Natural killer cell treated with Interleukin-12 subunit alpha and Interleukin-12 subunit beta and Interleukin-15 and Interleukin-18, amount 100 ng/mL, for 72 hours (primary cell): Measurements from ENCODE around the gene RECK. TPM values are rescaled to one million over a fixed set of nuclear protein-coding genes. Genes with fewer than 3 reads are reported as not detected.
A peak's percentile ranks its signal among the peaks of the same experiment; 100 is the strongest.
"Not testable (repeated sequence)": the region's sequence is repeated elsewhere in the genome, so short reads cannot be mapped to it uniquely, and the experiment has no call there.

Experiments
- ATAC-seq, 2 donors: fragments of 150-1000 bp; cut with Tn5 transposase in 1 of 2; sonication (Bioruptor Pico), chemical (Tn5 transposase) in 1 of 2; 2 replicates each; pipeline ENCODE4 v1.10.0; 2021
- DNase-seq: peaks from one replicate; pipeline ENCODE4 v3.0.0; 2022; ENCODE audit warnings: low spot score
- H3K27ac Mint-ChIP-seq, 2 donors: 1 replicate in 1 of 2; 2 replicates in 1 of 2; pipeline ENCODE4 v1.8.0; 2022; ENCODE audit warnings: mixed read lengths in 2 of 2, mild to moderate bottlenecking in 1 of 2, moderate library complexity in 1 of 2
- H3K27me3 Mint-ChIP-seq, 2 donors: 1 replicate in 1 of 2; 2 replicates in 1 of 2; pipeline ENCODE4 v1.8.0; 2022; ENCODE audit warnings: mixed read lengths in 2 of 2
- H3K36me3 Mint-ChIP-seq: one replicate; pipeline ENCODE4 v1.8.0; 2022; ENCODE audit warnings: mixed read lengths
- H3K4me1 Mint-ChIP-seq, 2 donors: 1 replicate in 1 of 2; 2 replicates in 1 of 2; pipeline ENCODE4 v1.8.0; 2022; ENCODE audit warnings: low read depth in 2 of 2, mixed read lengths in 2 of 2, mild to moderate bottlenecking in 1 of 2
- H3K4me3 Mint-ChIP-seq: one replicate; pipeline ENCODE4 v1.8.0; 2022; ENCODE audit warnings: mixed read lengths
- H3K9me3 Mint-ChIP-seq: 2 replicates; pipeline ENCODE4 v1.8.0; 2022; ENCODE audit warnings: mixed read lengths
- total RNA-seq, 2 donors: library from RNA; stranded (reverse); gene quantifications; one replicate each; pipeline ENCODE4 v1.2.3, GENCODE V29; 2022

The RECK gene
- total RNA-seq, 2 donors from 2014 or later = 4.0 to 7.0 TPM

DNA sequence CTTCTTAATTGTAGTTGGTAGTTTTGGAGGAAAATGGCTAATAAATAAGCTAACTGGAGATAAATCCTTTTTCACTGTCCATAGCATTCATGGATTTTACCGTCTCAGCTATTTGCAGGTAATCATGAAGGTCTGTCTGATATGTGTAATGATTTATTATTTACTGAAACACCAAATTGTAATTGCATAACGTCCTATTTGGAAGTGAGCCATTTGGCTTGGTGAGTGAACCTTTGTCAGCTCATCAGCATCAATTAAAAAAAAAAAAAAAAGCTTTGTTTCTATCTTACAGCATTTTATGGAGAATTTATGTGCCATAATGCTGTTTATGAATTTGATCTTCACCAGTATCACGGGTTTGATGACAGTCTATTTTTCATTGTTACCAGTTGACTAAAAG is 20.2 kb downstream of the RECK start:
- Mint-ChIP-seq H3K36me3 (no peaks in the 10 kb centered on the region), H3K27me3 (no peaks in the 10 kb centered on the region), H3K9me3 (no peaks in the 10 kb centered on the region), H3K4me3 (no peak overlapping the region), H3K4me1 (no peaks in the 10 kb centered on the region), H3K27ac (no peak overlapping the region)
- ATAC-seq (no peak), DNase-seq (no peak)

- no peaks in the 10 kb centered on the region for H3K9me3 Mint-ChIP-seq
- no peak overlapping the region for H3K27ac Mint-ChIP-seq
- H3K4me3 Mint-ChIP-seq = no peak overlapping the region
- H3K4me1 Mint-ChIP-seq = no peaks in the 10 kb centered on the region
- ATAC-seq = no peak
- H3K36me3 Mint-ChIP-seq = peaks cover 6% of the 10 kb centered on the region
- no peaks in the 10 kb centered on the region for H3K27me3 Mint-ChIP-seq
- no peak for DNase-seq
These were observed 27.2 kb downstream of the RECK start for GRCh38 chr9:36063804-36064447.

- Mint-ChIP-seq H3K9me3 (no peaks in the 10 kb centered on the region), H3K36me3 (peaks cover 9% of the 10 kb centered on the region), H3K4me3 (no peak overlapping the region), H3K27me3 (no peaks in the 10 kb centered on the region), H3K27ac (no peak overlapping the region), H3K4me1 (no peaks in the 10 kb centered on the region)
- ATAC-seq = no peak
- DNase-seq = no peak
These were observed 27.8 kb downstream of the RECK start for GRCh38 chr9:36064448-36065037.

GRCh38 chr9:36074055-36074454 is 37.3 kb downstream of the RECK start:
- DNase-seq (no peak), ATAC-seq (no peak)
- Mint-ChIP-seq H3K4me1 (no peaks in the 10 kb centered on the region), H3K27me3 (no peaks in the 10 kb centered on the region), H3K9me3 (no peaks in the 10 kb centered on the region), H3K36me3 (peaks cover 4% of the 10 kb centered on the region), H3K27ac (no peak overlapping the region), H3K4me3 (no peak overlapping the region)

DNA sequence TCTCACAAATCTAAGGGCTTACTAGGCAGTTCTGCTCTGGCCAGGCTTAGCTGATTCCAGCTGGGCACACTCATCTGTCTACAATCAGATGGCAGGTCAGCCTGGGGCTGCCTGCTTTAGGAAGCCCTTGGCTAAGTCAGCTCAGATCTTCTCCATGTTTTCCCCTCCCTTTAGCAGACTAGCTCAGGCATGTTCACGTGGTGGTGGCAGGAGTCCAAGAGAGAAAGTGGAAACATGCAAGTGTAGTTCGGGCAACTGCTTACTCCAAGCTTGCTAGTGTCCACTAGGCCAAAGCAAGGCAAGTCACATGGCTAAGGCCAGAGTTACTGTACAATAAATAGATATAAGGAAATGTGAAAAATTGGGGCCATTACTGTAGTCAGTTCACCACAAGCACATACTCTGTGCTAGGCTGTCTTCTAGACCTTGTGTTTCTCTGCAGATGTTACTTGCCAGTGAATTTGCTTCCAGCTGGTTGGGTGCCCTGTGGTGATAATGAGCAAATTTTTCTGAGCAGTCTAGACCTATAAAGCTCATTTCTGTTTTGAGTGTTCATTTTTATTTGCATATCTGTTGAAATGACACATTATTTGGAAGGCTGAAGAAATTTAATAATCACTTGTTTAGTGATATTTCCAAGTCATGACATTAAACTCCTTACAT is 38.3 kb downstream of the RECK start:
- Mint-ChIP-seq H3K4me1 (no peaks in the 10 kb centered on the region), H3K9me3 (no peaks in the 10 kb centered on the region), H3K27ac (no peak overlapping the region), H3K4me3 (no peak overlapping the region), H3K27me3 (no peaks in the 10 kb centered on the region), H3K36me3 (no peaks in the 10 kb centered on the region)
- no peak for ATAC-seq
- DNase-seq = no peak

DNA sequence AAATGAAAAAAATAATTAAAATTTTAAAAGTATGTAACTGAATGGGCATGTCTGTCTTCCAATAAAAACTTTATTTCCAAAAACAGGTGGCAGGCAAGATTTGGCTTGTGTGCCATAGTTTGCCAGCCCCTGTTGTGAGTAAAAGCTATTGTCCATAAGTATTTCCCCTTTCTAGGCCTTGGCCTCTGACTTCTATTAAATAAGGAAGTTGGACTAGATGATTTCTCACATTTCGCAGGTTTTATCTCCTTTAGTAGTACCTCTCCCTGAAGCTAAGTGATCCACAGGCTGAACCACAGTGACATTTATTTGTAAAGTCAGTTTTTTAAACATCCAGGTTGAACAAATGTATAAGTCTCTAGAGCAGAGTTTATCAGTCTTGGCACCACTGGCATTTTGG is 41.3 kb downstream of the RECK start:
- H3K36me3 Mint-ChIP-seq = peaks cover under 1% of the 10 kb centered on the region
- no peak for DNase-seq
- no peaks in the 10 kb centered on the region for H3K4me1 Mint-ChIP-seq
- H3K27me3 Mint-ChIP-seq = no peaks in the 10 kb centered on the region
- no peak overlapping the region for H3K4me3 Mint-ChIP-seq
- H3K27ac Mint-ChIP-seq = no peak overlapping the region
- no peak for ATAC-seq
- H3K9me3 Mint-ChIP-seq = no peaks in the 10 kb centered on the region

- no peak overlapping the region for H3K27ac Mint-ChIP-seq
- peaks cover 4% of the 10 kb centered on the region for H3K36me3 Mint-ChIP-seq
- H3K4me1 Mint-ChIP-seq = no peaks in the 10 kb centered on the region
- no peaks in the 10 kb centered on the region for H3K27me3 Mint-ChIP-seq
- ATAC-seq (no peak), DNase-seq (no peak)
- no peak overlapping the region for H3K4me3 Mint-ChIP-seq
- H3K9me3 Mint-ChIP-seq = no peaks in the 10 kb centered on the region
These were observed 43.8 kb downstream of the RECK start for GRCh38 chr9:36080519-36080918.

- no peak for ATAC-seq
- Mint-ChIP-seq H3K27me3 (no peaks in the 10 kb centered on the region), H3K4me1 (no peaks in the 10 kb centered on the region), H3K27ac (no peak overlapping the region), H3K4me3 (no peak overlapping the region), H3K36me3 (peaks cover 4% of the 10 kb centered on the region), H3K9me3 (no peaks in the 10 kb centered on the region)
- no peak for DNase-seq
These were observed 46.2 kb downstream of the RECK start for GRCh38 chr9:36082931-36083330.

DNA sequence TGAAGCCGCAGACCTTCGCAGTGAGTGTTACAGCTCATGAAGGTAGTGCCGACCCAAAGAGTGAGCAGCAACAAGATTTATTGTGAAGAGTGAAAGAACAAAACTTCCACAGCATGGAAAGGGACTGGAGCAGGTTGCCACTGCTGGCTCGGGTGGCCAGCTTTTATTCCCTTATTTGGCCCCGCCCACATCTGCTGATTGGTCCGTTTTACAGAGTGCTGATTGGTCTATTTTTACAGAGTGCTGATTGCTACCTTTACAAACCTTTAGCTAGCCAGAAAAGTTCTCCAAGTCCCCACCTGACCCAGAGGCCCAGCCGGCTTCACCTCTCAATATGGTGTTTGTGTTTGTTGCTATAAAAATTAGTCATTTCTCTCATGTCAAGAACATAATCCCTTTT is 49.7 kb downstream of the RECK start:
- Mint-ChIP-seq H3K9me3 (no peaks in the 10 kb centered on the region), H3K36me3 (peaks cover 5% of the 10 kb centered on the region), H3K27me3 (no peaks in the 10 kb centered on the region), H3K4me3 (no peak overlapping the region), H3K4me1 (peaks cover 0 to under 1% of the 10 kb centered on the region in 2 donors), H3K27ac (no peak overlapping the region)
- ATAC-seq (no peak), DNase-seq (no peak)

- not testable (repeated sequence) for DNase-seq, H3K9me3 Mint-ChIP-seq, ATAC-seq, H3K4me1 Mint-ChIP-seq, H3K27ac Mint-ChIP-seq, H3K27me3 Mint-ChIP-seq, H3K4me3 Mint-ChIP-seq
- H3K36me3 Mint-ChIP-seq = peaks cover 10% of the 10 kb centered on the region
These were observed 50.3 kb downstream of the RECK start for GRCh38 chr9:36087054-36087453.

GRCh38 chr9:36088020-36088419 is 51.3 kb downstream of the RECK start:
- DNase-seq = no peak
- Mint-ChIP-seq H3K9me3 (no peaks in the 10 kb centered on the region), H3K27ac (no peak overlapping the region), H3K4me1 (peaks cover 10 to 13% of the 10 kb centered on the region in 2 donors), H3K4me3 (no peak overlapping the region), H3K27me3 (no peaks in the 10 kb centered on the region), H3K36me3 (peaks cover 10% of the 10 kb centered on the region)
- ATAC-seq = no peak

DNA sequence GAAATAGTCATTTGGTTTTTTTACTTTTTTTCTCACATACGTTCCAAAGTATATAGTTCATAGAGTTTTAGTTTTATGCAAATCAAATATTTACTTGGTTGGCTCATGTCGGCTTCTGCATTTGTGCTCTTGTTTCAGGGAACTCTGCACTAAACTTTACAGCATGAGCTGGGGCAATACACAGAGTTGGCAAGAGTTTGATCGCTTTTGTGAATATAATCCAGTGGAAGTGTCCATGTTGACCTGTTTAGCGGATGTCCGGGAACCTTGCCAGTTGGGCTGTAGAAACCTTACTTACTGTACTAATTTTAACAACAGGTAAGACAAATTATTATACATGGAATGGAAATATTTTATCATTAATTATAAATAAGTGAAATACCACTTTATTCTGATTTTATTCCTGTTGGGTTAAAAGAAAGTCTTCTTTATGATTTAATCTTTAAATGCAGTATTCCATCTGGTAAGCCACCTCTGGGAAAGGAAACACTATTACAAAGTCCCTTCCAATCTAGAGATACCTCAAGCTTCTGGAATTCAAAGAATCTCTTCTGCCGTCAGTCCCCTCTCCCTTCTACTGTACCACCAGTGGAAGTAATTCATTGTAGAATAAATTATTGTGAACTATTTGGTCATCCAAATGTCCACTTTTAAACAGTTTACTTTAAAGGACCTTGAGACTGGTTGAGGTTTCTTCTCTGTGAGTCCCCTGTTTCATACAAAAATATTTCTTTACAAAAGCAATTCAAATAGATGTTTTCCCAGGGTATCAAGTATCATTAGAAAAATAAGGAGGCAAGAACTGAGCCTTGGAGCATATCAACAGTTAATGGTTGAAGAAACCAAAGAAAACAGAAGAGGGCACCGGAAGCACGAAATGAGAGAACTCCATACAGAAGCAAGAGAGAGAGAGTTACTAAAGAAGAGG is 54.6 kb downstream of the RECK start:
- peak overlapping the region; percentile 31 for H3K4me3 Mint-ChIP-seq
- H3K36me3 Mint-ChIP-seq = peaks cover 7% of the 10 kb centered on the region
- H3K27me3 Mint-ChIP-seq = no peaks in the 10 kb centered on the region
- no peak for ATAC-seq
- H3K9me3 Mint-ChIP-seq = no peaks in the 10 kb centered on the region
- no peak for DNase-seq
- H3K27ac Mint-ChIP-seq = peak overlapping the region; percentile 45 to 47
- H3K4me1 Mint-ChIP-seq = peaks cover 14 to 20% of the 10 kb centered on the region in 2 donors

DNA sequence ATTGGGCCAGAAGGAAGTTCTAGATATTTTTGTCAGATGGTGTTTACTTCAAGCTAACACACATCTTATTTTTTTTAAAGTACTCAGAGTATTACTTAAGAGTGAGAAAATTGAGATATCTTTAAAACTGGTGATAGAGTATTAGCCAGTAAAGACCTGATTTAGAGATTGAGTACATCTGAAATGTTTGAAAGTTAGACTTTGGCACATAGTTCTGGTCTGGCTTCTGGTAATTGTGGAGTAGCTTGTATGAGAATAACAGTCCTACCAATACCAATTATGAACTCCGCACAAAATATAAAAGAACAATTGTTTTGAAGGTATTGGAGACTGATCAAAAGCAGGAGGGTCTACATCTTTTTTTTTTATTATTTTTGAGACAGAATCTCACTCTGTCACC is 55.3 kb downstream of the RECK start:
- DNase-seq = no peak
- H3K27me3 Mint-ChIP-seq = no peaks in the 10 kb centered on the region
- H3K4me1 Mint-ChIP-seq = peaks cover 14 to 20% of the 10 kb centered on the region in 2 donors
- ATAC-seq = no peak
- H3K36me3 Mint-ChIP-seq = peaks cover 7% of the 10 kb centered on the region
- peak overlapping the region; percentile 31 for H3K4me3 Mint-ChIP-seq
- H3K9me3 Mint-ChIP-seq = no peaks in the 10 kb centered on the region
- peak overlapping the region; percentile 45 to 85 for H3K27ac Mint-ChIP-seq
